ENCODE data around the gene GALNT9. TPM values are rescaled to one million over a fixed set of nuclear protein-coding genes. Genes with fewer than 3 reads are reported as not detected.

Gene GALNT9
- total and polyA plus RNA-seq, 9 donors: 0.12 to 21.9 (median 1.3) TPM; not detected in 1

DNA sequence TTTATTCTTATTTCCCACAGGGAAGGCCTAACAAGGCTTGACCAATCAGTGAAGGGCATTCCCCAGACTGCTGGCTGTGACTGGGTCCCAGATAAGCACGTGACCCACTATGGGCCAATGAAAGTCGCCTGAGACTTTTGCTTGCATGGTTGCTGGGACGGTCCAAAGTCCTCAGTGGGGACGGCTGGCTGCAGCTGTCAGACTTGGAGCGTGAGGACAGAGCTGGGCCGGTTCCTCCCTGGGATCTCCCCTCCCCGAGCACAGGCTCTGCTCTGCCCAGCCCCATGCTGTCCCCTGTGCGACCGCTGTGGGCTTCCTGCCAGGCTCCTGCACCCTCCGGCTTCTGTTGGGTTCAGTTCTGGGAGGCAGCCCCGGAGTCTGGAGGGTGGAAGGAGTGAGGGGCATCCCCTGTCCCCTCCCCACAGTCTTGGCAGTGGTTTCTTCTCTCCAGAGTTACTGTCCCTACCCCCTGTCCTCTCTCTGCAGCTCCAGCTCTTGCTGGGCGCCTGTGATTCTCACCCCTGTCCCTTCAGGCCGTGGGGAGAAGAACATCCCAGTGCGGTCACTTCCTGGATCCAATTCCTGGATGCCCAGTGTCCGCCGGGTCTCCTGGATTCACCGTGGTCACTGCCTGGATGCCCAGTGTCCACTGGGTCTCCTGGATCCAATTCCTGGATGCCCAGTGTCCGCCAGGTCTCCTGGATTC is 50.1 kb downstream of the GALNT9 start:
- 25 to 52% (median 27%) methylated on average over 16 to 18 of the region's 18 CpGs for WGBS, 3 donors
- intact Hi-C loops (cut with DNase I): no loop called here

DNA sequence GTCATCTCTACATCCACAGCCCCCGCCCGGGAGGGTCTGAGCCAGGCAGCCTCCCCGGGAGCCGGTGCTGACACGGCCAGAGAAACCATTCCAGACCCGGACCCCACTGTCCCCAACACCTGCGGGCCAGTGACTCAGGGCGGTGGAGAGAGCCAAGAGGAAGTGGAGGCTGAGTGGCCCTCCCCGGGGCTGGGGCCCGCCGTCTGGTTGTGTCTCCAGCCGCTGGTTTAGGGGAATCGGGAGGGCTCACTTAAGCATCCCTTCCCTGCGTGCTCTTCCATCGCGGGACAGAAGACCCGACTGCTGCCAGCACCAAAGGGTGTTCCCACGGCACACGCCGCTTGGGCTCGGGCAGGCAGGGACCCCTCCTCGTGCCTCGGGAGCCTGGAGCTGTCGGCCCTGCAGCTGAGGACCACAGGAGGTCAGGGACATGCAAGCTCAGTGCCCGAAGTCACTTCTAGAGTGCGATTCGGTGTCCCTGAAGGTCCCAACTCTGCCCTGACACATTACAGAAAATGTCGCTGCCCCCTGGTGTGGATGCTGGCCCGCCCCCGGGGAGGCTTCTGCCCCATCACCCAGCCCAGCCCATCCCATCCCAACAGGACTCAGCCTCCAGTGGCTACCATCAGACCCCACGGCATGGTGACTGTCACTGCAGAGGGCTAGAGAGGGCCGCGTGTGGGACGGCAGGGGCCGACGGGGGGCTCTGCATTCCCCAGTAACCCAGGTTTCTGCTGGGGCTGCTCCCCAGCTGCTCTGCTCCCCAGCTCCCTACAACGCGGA is 50.8 kb downstream of the GALNT9 start:
- no peak for DNase-seq
- Histone ChIP-seq H3K9me3 (no peaks in the 10 kb centered on the region), H3K27ac (no peak overlapping the region), H3K4me1 (ENCODE audit: insufficient read depth) (peaks cover 3% of the 10 kb centered on the region), H3K36me3 (no peaks in the 10 kb centered on the region), H3K4me3 (no peak overlapping the region), H3K27me3 (no peaks in the 10 kb centered on the region)
- TF ChIP-seq EP300 (IDR thresholded peaks at IDR 0.05) (no peak), POLR2A (IDR thresholded peaks at IDR 0.05) (no peak)
- 14 to 61% (median 21%) methylated on average over 30 to 38 of the region's 38 CpGs for WGBS, 3 donors
- intact Hi-C loops (cut with DNase I): no loop called here

More for the DNA sequence above, 50.1 kb downstream of the GALNT9 start:
- H3K4me3 ChIP-seq: no peak overlapping the region
- no peak for DNase-seq
- H3K27ac ChIP-seq: no peak overlapping the region
- H3K4me1 ChIP-seq (ENCODE audit: insufficient read depth): peaks cover 3% of the 10 kb centered on the region
- no peaks in the 10 kb centered on the region for H3K9me3 ChIP-seq
- no peaks in the 10 kb centered on the region for H3K36me3 ChIP-seq
- no peaks in the 10 kb centered on the region for H3K27me3 ChIP-seq
- TF ChIP-seq, protein P1, sequence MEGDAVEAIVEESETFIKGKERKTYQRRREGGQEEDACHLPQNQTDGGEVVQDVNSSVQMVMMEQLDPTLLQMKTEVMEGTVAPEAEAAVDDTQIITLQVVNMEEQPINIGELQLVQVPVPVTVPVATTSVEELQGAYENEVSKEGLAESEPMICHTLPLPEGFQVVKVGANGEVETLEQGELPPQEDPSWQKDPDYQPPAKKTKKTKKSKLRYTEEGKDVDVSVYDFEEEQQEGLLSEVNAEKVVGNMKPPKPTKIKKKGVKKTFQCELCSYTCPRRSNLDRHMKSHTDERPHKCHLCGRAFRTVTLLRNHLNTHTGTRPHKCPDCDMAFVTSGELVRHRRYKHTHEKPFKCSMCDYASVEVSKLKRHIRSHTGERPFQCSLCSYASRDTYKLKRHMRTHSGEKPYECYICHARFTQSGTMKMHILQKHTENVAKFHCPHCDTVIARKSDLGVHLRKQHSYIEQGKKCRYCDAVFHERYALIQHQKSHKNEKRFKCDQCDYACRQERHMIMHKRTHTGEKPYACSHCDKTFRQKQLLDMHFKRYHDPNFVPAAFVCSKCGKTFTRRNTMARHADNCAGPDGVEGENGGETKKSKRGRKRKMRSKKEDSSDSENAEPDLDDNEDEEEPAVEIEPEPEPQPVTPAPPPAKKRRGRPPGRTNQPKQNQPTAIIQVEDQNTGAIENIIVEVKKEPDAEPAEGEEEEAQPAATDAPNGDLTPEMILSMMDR (IDR thresholded peaks at IDR 0.05): no peak
- no peak for TF ChIP-seq POLR2A (IDR thresholded peaks at IDR 0.05)
- no peak for TF ChIP-seq EP300 (IDR thresholded peaks at IDR 0.05)

DNA sequence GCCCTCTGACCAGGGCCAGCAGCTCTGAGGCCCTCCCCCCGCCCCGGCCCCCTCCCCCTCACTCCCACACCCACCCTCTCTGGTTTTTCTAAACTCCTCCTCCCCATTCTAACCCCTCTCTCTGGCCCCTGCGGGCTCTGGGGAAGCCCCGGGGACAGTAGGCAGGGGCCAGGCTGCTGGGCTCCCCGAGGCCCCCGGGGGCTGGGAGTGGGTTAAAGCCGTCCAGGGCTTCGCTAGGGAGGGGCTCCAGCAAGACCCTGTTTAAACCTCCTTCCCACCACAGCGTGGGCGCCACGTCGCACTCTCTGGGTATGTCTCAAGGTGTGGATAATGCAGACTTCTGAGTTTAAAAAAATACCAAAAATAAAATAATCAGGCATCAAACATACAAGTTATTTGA is 51.4 kb downstream of the GALNT9 start:
- no peak for DNase-seq

DNA sequence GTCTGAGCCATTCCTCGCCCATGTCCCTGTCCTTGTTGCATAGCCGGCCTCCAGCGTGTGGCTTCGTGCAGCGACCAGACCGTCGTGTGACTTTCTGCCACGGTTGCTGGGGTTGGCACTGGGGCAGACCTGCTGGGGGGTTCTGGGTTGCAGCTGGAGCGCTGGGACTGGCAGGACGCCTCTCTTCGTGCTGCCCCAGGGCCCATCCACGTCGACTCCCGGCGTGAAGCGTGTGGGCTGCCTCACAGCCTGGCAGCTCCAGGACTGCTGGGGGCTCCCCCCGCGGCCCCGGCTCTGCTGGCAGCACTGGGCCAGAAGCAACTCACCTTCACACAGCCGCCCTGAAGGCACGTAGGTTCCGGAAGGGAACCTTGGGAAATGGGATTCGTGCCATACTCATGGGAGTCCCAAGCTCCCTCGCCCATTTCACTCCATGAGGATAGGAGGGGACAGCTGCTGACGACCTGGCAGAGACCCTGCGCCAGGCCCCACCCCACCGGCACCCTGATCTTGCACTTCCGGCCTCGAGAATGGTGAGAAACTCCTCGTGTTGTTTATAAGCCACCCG is 51.9 kb downstream of the GALNT9 start:
- H3K4me3 ChIP-seq: no peak overlapping the region
- no peaks in the 10 kb centered on the region for H3K9me3 ChIP-seq
- no peaks in the 10 kb centered on the region for H3K27me3 ChIP-seq
- no peak for DNase-seq
- TF ChIP-seq POLR2A (IDR thresholded peaks at IDR 0.05) (no peak), EP300 (IDR thresholded peaks at IDR 0.05) (no peak)
- TF ChIP-seq, protein P1 (IDR thresholded peaks at IDR 0.05): no peak
- peaks cover 3% of the 10 kb centered on the region for H3K4me1 ChIP-seq (ENCODE audit: insufficient read depth)
- no peak overlapping the region for H3K27ac ChIP-seq
- 14 to 22% (median 21%) methylated on average over 28 to 31 of the region's 31 CpGs for WGBS, 3 donors
- intact Hi-C loops (cut with DNase I): no loop called here
- no peaks in the 10 kb centered on the region for H3K36me3 ChIP-seq

More for the DNA sequence above, 51.4 kb downstream of the GALNT9 start:
- Histone ChIP-seq H3K9me3 (no peaks in the 10 kb centered on the region), H3K4me1 (ENCODE audit: insufficient read depth) (peaks cover 3% of the 10 kb centered on the region), H3K27ac (no peak overlapping the region), H3K27me3 (no peaks in the 10 kb centered on the region), H3K36me3 (no peaks in the 10 kb centered on the region), H3K4me3 (no peak overlapping the region)
- intact Hi-C loops (cut with DNase I): no loop called here
- 15 to 18% (median 16%) methylated on average over 10 to 12 of the region's 12 CpGs for WGBS, 3 donors
- TF ChIP-seq, protein P1 (IDR thresholded peaks at IDR 0.05): no peak
- TF ChIP-seq POLR2A (IDR thresholded peaks at IDR 0.05): no peak
- TF ChIP-seq EP300 (IDR thresholded peaks at IDR 0.05): no peak

Measured in ovary (tissue), 9 donors.